HL-60/S4 (cell line): ENCODE data around the gene LAG3.

Experiments used
- in situ Hi-C: fragments of 300-500 bp; cut with MboI; formaldehyde crosslinking; loops from 2 replicates; pipeline ENCODE4 v1.14.3; 2022; ENCODE audit warnings: low sequenced_read_pairs

LAG3 gene

DNA sequence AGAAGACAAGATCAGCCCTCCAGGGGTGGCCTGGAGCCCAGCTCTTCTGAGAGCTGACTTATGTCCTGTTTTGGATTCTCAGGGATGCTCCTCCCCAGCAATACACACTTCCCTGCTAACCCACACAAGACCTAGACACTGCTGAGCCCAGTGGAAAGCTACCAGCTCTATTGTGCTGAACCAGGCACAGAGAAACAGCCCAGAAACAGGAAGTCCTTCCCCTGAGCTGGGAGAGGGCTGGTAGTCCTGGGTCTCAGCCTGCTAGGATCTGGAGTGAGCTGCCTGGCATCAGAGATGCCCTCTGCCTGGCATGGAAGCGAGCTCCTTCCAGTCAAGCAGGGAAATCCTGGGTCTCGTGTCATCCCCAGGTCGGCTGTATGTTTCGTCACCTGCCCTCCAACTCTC, 1.2 kb upstream of the LAG3 start:
- in situ Hi-C loops = no loop called here

DNA sequence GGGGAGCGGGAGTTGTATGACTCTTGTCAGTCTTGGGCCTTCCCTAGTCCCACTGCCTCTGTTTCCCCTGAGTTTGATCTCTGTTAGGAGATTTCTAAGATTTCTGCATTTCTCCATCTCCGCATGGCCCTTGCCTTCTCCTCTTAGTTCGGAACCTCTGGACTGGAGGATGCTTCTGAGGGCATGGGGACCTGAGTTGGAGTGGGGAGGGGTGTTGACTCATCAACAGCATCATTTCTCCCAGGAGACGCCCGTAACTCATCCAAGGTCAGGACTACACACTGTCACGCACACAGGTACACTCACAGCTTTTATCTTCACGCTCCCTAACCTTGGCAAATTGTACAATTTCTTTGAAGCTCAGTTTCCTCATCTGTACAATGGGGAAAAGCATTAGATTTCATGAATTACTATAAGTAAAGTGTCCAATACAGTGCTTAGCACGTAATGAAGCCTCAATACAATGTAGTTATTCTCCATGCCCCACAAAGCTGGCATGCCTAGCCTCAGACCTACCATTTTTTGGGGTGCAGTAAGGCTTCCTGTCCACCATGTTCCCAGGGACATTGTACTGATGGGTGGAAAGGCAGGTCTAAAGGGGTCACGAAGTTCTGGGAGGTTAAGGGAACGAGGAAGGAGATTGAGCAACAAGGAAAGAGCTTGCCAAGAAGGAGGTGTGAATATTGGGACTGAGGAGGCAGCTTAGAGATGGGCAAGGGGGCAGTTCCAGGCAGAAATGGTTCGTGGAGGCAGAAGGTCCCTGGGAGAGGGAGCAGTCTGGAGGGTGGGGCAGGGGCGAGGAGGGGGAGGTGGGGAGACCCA, 600 bp upstream of the LAG3 start:
- in situ Hi-C loops = no loop called here

DNA sequence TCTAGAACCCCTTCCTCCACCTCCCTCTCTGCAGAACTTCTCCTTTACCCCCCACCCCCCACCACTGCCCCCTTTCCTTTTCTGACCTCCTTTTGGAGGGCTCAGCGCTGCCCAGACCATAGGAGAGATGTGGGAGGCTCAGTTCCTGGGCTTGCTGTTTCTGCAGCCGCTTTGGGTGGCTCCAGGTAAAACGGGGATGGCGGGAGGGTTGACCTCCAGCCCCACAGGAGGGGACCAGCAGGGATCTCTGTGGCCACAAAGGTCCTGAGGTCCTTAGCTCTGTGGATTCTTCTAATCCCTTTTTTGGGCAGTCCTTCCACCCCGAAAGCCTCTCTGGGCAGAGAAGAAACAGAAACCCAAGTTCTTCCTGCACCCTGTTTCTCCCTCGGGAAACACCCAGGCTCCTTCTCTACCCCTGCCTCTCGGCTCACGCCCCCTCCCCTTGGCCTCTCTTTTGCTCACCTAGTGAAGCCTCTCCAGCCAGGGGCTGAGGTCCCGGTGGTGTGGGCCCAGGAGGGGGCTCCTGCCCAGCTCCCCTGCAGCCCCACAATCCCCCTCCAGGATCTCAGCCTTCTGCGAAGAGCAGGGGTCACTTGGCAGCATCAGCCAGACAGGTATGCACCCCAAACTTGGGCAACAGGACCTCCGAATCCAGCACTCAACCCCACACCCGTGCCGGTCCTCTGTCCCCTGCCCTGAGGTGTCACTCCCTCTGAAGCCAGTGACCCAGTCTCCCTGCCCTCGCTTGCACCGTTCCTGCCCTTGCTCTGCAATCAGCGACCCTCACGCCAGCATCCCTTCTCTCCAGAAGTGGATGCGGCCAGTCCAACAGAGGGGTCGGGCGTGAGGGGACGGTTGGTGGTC, 638 bp downstream of the LAG3 start:
- in situ Hi-C loops = no loop called here

DNA sequence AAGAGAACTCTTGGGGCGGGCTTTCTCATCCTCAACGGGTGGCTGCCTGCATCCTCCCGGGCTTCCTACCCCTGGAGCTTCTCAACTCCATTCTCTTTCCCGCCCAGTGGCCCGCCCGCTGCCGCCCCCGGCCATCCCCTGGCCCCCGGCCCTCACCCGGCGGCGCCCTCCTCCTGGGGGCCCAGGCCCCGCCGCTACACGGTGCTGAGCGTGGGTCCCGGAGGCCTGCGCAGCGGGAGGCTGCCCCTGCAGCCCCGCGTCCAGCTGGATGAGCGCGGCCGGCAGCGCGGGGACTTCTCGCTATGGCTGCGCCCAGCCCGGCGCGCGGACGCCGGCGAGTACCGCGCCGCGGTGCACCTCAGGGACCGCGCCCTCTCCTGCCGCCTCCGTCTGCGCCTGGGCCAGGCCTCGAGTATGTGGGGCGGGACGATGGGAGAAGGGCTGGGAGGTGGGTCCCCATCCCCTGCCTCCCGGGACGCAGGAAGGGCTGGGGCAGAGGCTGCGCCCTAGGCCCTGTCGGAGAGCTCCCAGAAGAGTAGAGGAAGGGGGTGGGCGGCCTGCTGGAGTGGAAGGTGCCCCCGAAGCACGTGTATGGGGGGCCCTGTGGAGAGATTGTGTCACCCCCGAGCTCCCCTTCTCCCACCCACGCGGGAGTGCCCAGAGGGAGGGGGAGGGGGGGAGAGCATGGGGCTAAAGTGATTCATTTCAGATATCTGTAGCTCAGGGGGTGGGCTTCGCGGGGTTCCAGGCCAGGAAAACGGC, 1.5 kb downstream of the LAG3 start:
- in situ Hi-C loops = no loop called here

- in situ Hi-C loops = no loop called here
Measured at GRCh38 chr12:6774499-6775062, 2.3 kb downstream of the LAG3 start.

DNA sequence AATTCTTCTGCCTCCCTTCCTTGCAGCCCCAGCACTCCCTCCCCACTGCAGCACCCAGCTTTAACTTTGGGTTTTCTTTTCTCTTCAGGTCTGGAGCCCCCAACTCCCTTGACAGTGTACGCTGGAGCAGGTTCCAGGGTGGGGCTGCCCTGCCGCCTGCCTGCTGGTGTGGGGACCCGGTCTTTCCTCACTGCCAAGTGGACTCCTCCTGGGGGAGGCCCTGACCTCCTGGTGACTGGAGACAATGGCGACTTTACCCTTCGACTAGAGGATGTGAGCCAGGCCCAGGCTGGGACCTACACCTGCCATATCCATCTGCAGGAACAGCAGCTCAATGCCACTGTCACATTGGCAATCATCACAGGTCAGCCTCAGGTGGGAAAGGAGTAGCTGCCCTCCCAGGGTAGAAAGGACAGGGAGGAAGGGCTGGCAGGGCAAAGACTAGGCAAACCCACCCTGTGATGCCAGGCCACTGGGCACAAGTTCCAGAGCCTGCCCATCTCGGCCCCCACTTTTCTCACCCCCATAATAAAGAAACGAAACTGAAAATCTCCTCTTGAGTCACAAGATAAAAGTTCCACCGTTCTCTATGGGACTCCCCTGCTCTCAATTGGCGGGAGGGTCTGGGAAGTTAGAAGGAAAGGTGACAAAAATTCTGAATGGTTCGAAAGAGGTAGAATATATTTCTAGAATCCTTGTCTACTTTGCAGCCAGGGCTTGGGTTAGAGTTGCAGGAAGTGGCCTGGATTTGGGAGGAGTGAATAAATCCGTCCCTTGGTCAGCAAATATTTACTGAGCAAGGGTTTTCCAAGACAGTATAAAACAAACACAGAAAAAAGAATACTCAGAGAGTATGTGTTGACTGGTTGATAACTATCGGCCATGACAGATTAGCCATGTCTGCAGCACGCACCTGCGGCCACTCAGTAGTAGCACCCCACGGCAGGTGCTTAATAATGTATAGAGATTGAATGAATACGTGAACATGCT, 3.2 kb downstream of the LAG3 start:
- in situ Hi-C loops = no loop called here

DNA sequence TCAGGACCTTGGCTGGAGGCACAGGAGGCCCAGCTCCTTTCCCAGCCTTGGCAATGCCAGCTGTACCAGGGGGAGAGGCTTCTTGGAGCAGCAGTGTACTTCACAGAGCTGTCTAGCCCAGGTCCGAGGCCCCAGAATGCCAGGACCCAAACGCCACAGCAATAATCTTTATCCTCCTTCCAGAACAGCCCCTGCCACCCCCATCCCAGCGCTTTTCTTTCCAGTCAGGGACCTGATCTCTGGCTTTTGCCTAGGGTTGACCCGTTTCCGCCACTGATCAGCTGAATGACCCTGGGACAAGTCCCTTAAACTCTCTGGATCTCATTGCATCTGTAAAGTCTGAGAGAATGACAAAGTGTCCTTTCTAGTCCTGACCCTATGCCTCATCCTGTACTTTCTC, 5.1 kb downstream of the LAG3 start:
- in situ Hi-C loops = no loop called here

DNA sequence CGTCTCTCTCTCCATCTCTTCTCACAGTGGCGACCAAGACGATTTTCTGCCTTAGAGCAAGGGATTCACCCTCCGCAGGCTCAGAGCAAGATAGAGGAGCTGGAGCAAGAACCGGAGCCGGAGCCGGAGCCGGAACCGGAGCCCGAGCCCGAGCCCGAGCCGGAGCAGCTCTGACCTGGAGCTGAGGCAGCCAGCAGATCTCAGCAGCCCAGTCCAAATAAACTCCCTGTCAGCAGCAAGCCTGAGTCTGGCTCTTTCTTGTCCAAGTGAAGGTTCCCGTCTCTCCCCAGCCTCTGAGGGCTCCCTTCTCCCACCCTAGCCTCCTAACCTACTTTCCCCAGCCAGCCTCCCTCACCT, 5.9 kb downstream of the LAG3 start:
- in situ Hi-C loops = no loop called here

GRCh38 chr12:6778574-6779550, 6.5 kb downstream of the LAG3 start:
- in situ Hi-C loops = no loop called here

DNA sequence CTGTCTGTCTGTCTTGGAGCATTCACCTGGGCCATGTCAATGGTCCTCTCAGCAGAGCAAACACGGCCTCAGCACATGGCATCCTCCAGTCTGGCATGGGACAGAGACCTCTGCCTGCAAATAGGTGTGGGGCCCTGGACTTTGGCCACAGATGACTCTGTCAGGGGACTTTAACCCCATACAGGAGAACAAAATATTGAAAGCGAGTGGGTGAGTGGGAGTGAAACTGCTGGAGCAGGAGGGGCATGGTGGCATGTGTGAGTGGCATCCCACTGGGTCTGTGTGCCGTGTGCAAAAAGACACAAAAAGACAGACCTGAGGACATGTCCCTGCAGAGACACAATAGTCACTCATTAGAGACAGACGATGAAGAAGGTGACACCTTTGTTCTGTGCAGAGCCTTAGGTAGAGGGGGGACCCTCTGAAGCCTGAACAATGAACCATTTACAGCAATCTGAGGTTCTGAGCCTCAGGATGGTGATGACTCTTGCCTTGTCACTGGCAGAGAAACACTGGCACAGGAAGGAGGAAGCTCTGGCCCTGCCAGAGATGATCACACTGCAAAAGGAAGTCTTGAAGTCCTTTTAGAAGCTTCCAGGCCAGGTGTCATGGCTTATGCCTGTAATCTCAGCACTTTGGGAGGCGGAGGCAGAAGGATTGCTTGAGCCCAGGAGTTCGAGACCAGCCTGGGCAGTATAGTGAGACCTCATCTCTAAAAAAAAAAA, 7.5 kb downstream of the LAG3 start:
- in situ Hi-C loops = no loop called here

DNA sequence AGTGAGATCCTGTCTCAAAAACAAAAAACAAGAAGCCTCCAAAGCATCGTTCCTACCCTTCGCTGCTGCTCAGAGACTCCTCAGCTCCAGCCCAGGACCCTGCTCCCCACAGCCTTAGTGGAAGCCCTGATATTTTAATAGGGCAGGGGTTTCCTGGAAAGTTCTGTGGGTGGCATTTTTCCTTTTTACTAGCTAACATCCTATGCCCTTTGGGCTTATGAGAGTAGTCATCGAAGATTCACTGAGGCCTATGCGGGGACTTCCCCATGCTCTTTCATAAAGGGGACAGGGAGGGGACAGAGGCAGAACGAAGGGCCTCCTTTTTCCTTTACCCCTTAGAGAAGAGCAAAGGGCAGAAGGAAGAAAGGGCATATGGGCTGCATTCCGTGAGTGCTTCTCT, 8.3 kb downstream of the LAG3 start:
- in situ Hi-C loops = no loop called here

DNA sequence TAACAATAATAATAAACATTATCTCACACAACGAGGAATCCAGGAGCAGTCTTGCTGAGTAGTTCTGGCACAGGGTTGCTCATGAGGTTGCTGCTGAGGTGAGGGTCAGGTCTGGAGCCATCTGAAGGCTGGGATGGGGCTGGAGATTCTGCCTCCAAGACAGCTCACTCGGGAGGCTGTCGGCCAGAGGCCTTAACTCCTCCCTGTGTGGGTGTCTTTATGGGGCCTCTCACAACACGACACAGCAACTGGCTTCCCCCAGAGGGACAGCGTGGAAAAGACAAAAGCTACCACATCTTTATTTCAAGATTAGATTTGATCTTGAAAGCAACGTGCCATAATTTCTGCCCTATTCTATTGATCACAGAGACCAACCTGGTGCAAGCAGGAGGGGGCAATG, 9.8 kb downstream of the LAG3 start:
- in situ Hi-C loops = no loop called here

DNA sequence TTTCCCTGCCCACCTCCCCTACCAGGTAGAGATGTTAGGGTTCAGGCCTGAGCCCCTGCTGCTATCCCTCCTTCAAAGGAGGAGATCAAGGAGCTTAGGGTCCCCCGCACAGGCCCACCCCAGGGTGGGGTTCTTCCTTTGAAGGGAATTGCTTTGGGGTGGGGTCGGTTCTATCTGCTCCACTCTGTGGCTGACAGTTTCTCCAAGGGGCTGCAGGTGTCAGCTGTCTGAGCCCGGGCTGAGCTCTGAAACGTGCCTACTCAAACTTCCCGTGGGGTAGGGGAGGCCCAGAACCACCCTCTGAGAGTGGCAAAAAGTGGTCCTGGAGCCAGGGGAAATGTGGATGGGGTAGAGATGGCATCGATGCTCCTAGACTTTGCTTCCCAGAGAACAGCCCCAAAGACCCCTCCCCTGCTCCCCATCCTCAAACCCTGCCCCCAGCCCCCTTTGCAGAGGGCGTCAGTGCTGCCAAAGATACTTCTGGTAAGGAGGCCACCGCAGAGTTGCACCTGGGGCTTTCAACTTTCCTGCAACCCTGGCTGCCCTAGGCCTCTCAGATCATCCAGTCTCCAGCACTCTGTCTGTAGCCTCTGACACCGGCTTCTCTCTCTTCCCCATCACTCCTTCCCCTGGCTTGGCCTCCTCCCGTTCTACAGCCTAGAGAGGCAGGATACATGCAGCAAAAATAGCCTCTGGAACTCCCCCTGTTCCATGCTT, 10.7 kb downstream of the LAG3 start:
- in situ Hi-C loops = no loop called here

DNA sequence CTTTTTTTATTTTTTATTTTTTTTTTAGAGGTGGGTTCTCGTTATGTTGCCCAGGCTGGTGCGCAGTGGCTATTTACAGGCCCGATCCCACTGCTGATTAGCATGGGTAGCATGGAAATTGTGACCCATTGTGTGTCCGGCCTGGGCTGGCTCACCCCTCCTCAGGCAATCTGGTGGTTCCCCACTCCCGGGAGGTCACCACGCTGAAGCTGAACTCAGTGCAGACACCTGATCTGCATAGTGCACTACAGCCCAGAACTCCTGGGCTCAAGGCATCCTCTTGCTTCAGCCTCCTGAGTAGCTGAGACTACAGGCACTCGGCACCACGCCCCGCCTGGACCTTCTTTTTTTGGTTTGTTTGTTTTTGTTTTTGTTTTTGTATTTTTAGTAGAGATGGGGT, 11.5 kb downstream of the LAG3 start:
- in situ Hi-C loops = no loop called here

- in situ Hi-C loops = no loop called here
Measured at GRCh38 chr12:6784296-6784695, 12.0 kb downstream of the LAG3 start.

GRCh38 chr12:6784761-6785160, 12.4 kb downstream of the LAG3 start:
- in situ Hi-C loops = no loop called here

GRCh38 chr12:6786416-6787094, 14.2 kb downstream of the LAG3 start:
- in situ Hi-C loops = no loop called here
